Bronchial epithelial cell (primary cell): Measurements from ENCODE around the gene EYA2. TPM values are rescaled to one million over a fixed set of nuclear protein-coding genes. Genes with fewer than 3 reads are reported as not detected.

Source experiments
- DNase-seq: peaks from one replicate; pipeline ENCODE4 v3.0.0-alpha.2; 2010; ENCODE audit warnings: low read depth
- FAIRE-seq: peaks from 2 replicates; lab custom pipeline; 2011; peaks lifted over from hg19 to GRCh38; lab: Jason Lieb, UNC
- H3K27me3 ChIP-seq: 2 replicates; pipeline ENCODE4 v1.5.1; 2011; ENCODE audit warnings: low read length; ENCODE audit not compliant: control insufficient read depth, insufficient read depth
- H3K36me3 ChIP-seq: 2 replicates; pipeline ENCODE4 v1.5.1; 2011; ENCODE audit warnings: low read length; ENCODE audit not compliant: control insufficient read depth, insufficient read depth
- H3K4me3 ChIP-seq: 2 replicates; pipeline ENCODE4 v1.5.1; 2011; ENCODE audit warnings: mild to moderate bottlenecking, low read depth, low read length, control low read depth
- CTCF ChIP-seq: IDR thresholded peaks from 2 replicates; pipeline ENCODE4 v1.5.1; 2011; ENCODE audit warnings: mild to moderate bottlenecking, moderate library complexity, low read length, control low read depth, inconsistent platforms; ENCODE audit not compliant: insufficient read depth, severe bottlenecking
- total RNA-seq: library from RNA; depleted of rRNA; stranded (reverse); fragments of >200 nt; gene quantifications from 2 replicates; pipeline ENCODE4 v1.2.1, GENCODE V29; 2014

Gene EYA2
- total RNA-seq, 1 donor from 2014 or later = 8.4 TPM

- Histone ChIP-seq H3K36me3 (no peaks in the 10 kb centered on the region), H3K4me3 (no peak overlapping the region), H3K27me3 (no peaks in the 10 kb centered on the region)
- TF ChIP-seq CTCF = no peak
- FAIRE-seq = peak; percentile 58
- DNase-seq = no peak
Measured at GRCh38 chr20:47061549-47061948, 166.9 kb downstream of the EYA2 start.

DNA sequence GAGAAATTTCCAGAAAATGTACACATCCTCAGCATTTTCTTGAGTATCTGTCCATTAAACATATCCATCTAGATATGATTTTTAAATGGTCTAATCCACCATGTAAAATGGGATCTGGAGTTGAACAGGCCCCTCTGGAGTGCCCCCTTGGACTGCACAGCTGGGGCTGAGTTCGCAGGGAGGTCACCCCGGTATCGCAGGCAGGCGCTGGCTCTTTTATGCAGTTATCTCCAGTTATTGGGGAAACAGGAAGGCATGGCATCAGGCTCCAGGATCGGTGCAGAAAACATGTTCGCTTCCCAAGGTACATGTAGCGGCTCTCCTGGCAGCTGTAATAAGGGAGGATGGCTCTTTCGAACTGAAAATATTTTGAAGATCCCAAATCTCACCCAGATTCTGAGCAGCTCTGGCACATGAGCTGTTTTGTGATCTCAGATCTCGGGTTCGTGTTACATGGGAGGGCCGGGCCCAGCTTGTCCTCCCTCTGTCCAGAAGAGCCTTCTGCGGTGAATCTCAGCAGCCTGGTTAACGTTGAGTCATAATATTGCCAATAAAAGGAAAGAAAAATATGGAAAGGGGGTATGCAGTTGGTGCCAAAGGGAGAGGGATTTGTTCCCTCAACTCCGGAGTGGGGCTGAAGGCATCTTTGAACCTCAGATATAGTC is 167.7 kb downstream of the EYA2 start:
- DNase-seq (no peak), FAIRE-seq (no peak)
- H3K4me3 ChIP-seq = no peak overlapping the region
- no peaks in the 10 kb centered on the region for H3K27me3 ChIP-seq
- H3K36me3 ChIP-seq = no peaks in the 10 kb centered on the region
- no peak for TF ChIP-seq CTCF

GRCh38 chr20:47063407-47063806 is 168.8 kb downstream of the EYA2 start:
- H3K4me3 ChIP-seq = no peak overlapping the region
- DNase-seq (peak; percentile 18), FAIRE-seq (no peak)
- no peak for TF ChIP-seq CTCF
- no peaks in the 10 kb centered on the region for H3K36me3 ChIP-seq
- no peaks in the 10 kb centered on the region for H3K27me3 ChIP-seq

DNA sequence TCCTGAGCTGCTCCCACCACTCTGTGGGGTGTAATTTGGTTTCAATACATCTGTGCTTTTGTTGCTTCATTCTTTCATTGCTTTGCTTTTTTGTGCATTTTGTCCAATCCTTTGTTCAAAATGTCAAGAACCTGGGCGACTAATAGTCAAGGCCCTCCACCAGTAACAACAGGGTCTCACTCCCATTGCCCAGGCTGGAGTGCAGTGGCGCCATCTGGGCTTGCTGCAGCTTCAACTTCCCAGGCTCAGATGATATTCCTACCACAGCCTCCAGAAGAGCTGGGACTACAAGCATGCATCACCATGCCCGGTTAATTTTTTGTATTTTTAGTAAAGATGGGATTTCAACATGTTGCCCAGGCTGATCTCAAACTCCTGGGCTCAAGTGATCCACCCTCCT is 169.2 kb downstream of the EYA2 start:
- Histone ChIP-seq H3K36me3 (no peaks in the 10 kb centered on the region), H3K4me3 (no peak overlapping the region), H3K27me3 (no peaks in the 10 kb centered on the region)
- DNase-seq (no peak), FAIRE-seq (no peak)
- no peak for TF ChIP-seq CTCF

- Histone ChIP-seq H3K27me3 (no peaks in the 10 kb centered on the region), H3K36me3 (no peaks in the 10 kb centered on the region), H3K4me3 (no peak overlapping the region)
- no peak for FAIRE-seq
- no peak for TF ChIP-seq CTCF
- no peak for DNase-seq
Measured at GRCh38 chr20:47066484-47067270, 172.0 kb downstream of the EYA2 start.
